Stimulated activated CD4-positive, alpha-beta T cell treated with anti-CD3 and anti-CD28 coated beads, Interleukin-12 subunit alpha, Interleukin-12 subunit beta, amount 100 ng/mL, for 48 hours (primary cell): Measurements from ENCODE around the gene DPYSL4.
"Not testable (repeated sequence)": the region's sequence is repeated elsewhere in the genome, so short reads cannot be mapped to it uniquely, and the experiment has no call there.

Source experiments
- DNase-seq, 3 donors: peaks; one replicate each; pipeline ENCODE4 v3.0.0-alpha.2; 2020; ENCODE audit warnings: low read depth in 2 of 3, low spot score in 1 of 3

Gene DPYSL4

DNA sequence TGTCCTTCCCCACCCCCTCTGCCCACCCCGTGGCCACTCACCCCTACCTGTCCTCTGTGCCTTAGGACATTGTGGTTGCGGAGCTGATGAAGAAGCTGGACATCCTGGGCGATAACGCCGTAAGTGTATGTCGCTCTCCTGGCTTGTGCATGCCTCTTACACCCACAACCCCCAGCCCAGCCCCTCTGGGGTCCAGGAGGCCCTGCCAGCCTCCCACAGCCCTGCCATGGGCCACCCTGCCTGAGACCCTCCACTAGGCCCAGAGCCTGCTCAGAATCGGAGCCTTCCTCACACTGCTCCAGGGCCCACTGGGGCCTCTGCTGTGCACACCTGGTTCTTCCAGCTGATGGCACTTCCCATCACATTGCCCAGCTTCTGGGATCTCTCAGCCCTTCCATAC lies 36.8 kb upstream of the DPYSL4 start:
- no peak for DNase-seq

DNA sequence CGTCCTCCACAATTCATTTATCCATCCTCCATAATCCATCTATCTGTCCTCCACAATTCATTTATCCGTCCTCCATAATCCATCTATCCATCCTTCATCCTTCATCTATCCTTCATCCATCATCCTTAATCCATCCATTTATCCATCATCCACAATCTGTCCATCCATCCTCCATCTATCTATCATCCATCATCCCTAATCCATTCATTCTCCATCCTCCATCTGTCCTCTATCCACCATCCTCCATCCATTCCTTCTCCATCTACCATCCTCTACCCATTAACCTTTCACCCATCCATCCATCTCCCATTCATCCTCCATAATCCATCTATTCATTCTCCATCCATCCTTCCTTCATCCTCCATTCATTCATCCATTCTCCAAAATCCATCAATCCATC lies 36.0 kb upstream of the DPYSL4 start:
- no peak for DNase-seq

DNA sequence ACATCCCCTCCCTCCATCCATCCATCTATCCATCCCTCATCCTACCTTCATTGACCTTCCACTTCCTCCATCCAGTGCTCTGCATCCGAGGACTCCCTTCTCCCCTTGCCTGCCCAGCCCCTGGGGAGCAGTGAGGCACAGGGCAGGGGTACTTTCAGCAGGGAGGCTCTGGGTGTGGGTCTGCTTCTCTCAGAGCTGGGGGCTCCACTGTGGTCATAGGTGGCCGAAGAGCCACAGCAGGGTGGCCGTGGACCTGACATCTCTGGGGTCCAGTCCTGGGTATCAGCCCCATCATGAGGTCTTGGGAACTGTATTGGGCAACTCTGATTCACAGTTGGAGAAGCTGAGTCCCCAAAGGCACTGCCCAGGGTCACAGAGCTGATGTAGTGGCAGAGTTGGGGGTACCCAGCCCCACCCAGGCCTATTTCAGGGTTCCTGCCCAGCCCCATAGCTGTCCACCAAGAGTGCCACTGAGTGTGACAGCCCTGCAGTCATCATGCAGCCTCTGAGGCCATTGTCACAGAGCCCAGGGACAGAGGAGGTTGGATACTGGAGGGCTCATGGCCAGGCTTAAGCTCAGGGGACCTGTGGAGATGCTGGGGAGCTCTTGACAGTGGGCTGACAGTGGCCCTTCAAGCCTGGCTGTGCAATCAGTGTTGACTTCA lies 35.3 kb upstream of the DPYSL4 start:
- no peak for DNase-seq

DNA sequence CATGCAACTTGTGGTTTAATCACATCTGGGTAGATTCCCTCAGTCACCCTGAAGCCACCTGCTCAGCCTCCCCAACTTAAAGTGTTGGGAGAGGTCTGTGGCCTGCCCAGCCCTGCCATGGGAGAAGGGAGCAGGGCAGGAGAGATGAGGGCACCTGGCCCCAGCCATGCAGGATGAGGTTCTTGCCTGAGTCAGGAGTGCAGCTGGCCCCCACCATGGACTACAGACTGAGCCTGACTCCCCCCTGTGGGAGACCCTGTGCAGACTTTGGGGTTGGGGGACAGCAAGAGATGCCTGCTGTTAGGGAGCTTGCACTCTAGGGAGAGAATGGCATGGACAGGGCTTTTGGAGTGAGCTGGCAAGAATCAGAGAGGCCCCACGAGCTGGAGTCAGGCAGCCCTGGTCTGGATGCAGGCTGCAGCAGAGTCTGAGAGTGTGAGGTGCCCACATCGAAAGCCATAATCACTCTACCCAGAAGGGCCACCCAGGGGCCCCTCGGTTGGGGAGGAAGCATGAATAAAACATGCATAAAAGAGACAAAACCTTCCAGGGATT lies 34.7 kb upstream of the DPYSL4 start:
- no peak for DNase-seq

DNA sequence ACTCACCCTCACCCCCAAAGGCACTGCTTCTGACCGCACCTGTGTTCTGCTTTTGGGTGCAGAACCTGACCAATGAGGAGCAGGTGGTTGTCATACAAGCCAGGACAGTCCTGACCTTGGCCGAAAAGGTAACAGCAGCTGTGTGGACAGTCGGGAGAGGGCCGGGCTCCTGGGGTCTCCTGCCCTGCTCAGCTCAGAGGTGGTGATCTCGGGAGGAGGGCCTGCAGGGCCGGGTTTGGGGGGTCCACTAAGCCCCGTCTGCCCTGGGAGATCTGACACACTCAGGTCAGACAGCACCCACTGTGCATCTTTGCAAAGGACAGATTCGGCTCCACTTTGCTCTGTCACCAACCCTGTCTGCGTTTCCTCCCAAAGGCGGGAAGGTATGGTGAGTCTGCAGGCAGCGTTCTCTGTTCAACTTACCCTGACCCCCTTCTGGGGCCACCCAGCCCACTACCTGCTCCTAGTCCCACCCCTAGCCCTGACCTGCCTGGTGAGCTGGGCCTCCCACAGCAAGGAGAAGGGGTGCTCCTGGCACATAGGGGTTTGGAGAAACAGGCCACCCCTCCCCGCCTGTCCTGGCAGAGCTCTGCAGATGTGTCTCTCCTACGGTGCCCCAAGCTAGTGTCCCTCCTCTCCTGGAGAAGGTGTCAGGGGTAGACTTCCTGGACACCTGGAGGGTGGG lies 33.7 kb upstream of the DPYSL4 start:
- DNase-seq, result no peak

DNA sequence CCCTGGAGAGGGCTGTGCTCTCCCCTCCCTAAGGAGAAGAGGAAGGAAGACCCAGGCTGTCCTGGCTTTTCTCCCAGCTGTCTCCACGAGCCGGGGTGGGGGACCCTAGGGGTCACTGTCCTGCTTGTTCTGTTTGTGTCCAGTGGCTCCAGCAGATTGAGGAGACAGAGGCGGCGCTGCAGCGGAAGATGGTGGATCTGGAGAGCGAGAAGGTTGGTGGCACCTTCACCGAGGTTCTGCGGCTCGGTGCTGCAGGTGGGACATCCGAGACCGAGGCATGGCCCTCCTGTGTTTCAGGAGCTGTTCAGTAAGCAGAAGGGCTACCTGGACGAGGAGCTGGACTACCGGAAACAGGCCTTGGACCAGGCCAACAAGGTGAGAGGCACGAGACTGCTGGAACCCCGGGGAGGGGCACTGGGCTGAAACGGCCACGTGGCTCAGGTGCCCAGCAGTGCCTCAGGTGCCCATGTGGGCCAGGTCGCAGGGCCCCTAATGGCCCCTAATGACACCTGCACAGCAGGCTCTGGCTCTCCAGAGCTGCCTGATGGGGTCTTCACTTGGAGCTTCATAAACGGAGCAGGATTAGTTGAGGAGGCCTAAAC lies 33.0 kb upstream of the DPYSL4 start:
- no peak for DNase-seq

DNA sequence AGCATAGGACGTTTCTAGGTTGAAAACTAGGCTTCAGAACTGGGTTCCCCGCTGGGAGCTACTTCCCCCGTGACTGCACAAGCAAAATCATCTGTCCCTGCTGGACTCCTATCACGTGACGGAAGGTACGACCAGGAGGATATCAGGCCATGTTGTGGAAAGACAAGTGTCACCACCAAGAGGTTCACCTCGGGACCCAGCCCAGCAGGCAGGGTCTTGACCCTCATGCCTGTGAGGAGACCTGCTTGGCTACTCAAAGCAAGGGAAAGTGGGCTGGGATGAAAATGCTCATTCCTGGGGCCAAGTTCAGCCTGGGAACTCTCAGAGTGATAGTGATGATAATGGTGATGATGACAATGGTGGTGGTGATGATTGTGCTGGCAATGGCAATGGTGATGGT lies 32.3 kb upstream of the DPYSL4 start:
- DNase-seq, result no peak

DNA sequence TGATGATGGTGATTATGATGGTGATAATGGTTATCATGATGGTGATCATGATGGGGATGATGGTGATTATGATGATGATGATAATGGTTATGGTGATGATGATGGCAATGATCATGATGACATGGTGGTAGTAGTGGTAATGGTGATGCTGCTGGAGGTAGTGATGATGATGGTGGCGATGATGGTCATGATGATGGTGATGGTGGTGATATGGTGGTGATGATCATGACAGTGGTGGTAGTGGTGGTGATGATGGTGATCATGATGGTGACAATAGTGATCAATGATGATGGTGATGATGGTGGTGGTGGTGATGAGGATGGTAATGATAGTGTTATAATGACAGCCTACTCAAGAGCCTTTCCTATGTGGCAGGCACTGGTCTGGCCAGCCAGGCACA lies 31.8 kb upstream of the DPYSL4 start:
- no peak for DNase-seq

DNA sequence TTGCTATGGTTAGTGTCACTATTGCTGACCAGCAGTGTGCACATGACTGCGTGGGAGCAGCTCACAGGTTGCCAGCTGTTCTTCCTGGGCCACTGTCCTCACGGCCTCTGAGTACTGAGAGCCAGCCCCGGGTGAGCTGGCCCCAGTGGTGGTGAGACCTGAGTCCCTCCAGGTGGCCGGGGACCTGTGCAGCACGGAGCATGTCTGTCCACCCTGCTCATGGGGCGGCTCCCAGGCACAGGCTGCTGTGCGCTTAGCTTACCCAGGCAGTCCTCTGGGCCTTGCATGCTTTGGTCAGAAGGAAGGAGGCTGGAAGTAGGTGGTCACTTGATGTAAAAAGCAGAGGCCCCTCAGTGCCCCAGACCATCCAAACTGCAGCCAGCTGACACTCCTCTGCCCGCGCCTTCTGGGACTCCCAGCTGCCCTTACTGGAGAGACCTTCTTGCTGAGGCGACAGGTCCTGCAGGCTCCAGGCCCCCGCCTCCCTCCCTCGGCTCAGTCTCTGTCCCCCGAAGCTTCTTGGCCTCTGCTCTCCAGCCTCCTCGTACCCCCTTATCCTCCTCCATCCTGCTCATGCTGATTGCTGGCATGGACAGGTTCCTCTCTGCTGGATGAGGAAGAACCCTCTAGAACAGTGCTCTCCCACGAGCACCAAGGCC lies 30.9 kb upstream of the DPYSL4 start:
- no peak for DNase-seq

DNA sequence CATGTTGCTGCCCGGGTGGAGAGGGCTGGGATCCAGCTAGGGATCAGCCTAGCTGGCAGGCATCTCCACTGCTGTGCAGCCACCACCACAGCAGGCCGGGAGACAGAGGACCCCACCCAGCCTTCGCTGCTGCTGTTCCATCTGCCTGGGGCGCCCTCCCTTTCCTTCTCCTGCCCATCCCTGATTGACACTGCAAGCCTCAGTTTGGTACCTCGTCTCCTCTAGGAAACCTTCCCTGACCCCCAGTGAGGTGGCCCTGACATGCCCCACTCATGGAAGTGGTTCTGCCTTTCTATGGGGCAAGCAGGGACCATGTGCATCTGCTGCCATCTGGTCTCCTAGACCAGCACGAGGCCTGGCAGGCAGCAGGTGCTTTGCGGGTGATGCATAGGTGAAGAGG lies 30.4 kb upstream of the DPYSL4 start:
- DNase-seq, result no peak

DNA sequence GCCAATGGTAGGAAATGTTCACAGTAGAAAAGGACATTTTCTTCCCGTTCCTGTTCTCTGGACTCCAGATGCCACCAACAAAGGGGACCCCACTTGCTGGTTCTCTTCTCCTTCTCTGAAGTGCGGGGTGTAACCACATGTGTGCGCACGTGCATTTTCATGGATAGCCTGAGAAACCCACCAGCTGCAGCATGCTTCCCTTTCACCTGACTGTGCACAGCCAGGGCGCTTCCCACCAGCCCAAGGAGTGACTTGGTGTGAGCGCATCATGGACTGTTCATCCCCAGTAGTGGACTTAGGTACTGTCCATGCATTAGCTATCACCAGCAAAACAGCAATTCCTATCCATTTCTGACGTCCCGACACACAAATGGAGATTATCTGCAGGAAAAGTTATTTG lies 29.6 kb upstream of the DPYSL4 start:
- DNase-seq, result no peak

DNA sequence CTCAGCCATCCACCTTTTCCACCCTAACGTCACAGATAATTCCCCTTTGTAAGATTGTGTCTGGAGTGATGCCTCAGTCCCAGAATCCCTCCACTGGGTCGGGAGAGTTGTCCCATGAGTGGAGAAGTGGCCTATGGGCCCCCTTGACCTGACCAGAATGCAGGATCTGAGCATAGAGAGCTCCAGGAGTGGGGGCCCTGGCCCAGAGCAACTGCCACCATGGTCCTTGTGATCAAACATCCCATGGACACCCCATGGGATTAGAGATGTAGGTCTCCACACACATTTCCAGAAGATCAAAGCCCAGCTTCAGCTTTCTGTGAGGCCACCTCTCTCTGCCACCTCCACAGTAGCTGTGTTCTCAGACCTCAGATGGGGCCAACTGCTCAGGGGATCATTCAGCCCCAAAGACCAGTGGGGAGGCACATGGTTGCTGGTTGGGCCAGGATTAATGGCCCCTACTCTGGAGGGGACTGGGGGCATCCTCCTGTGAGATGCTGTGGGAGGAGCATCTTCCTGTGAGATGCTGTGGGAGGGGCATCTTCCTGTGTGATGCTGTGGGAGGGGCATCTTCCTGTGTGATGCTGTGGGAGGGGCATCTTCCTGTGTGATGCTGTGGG lies 28.5 kb upstream of the DPYSL4 start:
- peak in 1 of 3 donors; percentile 8 for DNase-seq

DNA sequence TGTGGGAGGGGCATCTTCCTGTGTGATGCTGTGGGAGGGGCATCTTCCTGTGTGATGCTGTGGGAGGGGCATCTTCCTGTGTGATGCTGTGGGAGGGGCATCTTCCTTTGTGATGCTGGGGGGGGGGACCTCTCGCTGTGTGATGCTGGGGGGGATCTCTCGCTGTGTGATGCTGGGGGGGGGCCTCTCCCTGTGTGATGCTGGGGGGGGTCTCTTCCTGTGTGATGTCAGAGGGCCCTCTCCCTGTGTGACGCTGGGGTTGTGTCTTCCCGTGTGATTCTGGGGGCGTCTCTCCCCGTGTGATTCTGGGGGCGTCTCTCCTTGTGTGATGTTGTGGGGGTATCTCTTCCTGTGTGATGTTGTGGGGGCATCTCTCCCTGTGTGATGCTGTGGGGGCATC lies 27.9 kb upstream of the DPYSL4 start:
- DNase-seq, result no peak

DNA sequence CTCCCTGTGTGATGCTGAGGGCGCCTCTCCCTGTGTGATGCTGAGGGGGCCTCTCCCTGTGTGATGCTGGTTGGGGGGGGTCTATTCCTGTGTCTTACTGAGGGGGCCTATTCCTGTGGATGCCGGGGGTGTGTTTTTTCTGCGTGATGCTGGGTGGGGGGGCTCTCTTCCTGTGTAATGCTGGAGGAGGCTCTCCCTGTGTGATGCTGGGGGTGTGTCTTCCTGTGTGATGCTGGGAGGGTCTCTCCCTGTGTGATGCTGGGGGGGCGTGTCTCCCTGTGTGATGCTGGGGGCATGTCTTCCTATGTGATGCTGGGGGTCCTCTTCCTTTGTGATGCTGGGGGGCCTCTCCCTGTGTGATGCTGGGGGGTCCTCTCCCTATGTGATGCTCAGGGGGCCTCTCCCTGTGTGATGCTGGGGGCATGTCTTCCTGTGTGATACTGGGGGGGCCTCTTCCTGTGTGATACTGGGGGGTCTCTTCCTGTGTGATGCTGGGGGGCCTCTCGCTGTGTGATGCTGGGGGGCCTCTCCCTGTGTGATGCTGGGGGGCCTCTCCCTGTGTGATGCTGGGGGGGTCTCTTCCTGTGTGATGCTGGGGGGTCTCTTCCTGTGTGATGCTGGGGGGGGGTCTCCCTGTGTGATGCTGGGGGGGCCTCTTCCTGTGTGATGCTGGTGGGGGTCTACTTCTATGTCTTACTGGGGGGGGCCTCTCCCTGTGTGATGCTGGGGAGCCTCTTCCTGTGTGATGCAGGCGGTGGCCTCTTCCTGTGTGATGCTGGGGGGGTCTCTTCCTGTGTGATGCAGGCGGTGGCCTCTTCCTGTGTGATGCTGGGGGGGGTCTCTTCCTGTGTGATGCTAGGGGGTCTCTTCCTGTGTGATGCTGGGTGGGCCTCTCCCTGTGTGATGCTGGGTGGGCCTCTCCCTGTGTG lies 27.2 kb upstream of the DPYSL4 start:
- peak in 1 of 3 donors; percentile 14 for DNase-seq

DNA sequence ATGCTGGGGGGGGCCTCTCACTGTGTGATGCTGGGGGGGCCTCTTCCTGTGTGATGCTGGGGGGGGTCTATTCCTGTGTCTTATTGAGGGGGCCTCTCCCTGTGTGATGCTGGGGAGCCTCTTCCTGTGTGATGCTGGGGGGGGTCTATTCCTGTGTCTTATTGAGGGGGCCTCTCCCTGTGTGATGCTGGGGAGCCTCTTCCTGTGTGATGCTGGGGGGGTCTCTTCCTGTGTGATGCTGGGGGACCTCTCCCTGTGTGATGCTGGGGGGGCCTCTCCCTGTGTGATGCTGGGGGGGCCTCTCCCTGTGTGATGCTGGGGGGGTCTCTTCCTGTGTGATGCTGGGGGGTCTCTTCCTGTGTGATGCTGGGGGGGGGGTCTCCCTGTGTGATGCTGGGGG lies 26.5 kb upstream of the DPYSL4 start:
- DNase-seq, result not testable (repeated sequence)

DNA sequence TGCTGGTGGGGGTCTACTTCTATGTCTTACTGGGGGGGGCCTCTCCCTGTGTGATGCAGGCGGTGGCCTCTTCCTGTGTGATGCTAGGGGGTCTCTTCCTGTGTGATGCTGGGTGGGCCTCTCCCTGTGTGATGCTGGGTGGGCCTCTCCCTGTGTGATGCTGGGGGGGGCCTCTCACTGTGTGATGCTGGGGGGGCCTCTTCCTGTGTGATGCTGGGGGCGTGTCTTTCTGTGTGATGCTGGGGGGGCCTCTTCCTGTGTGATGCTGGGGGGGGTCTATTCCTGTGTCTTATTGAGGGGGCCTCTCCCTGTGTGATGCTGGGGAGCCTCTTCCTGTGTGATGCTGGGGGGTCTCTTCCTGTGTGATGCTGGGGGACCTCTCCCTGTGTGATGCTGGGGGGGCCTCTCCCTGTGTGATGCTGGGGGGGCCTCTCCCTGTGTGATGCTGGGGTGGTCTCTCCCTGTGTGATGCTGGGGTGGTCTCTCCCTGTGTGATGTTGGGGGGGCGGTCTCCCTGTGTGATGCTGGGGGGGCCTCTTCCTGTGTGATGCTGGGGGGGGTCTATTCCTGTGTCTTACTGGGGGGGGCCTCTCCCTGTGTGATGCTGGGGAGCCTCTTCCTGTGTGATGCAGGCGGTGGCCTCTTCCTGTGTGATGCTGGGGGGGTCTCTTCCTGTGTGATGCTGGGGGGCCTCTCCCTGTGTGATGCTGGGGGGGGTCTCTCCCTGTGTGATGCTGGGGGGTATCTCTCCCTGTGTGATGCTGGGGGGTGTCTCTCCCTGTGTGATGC lies 25.7 kb upstream of the DPYSL4 start:
- not testable (repeated sequence) for DNase-seq

DNA sequence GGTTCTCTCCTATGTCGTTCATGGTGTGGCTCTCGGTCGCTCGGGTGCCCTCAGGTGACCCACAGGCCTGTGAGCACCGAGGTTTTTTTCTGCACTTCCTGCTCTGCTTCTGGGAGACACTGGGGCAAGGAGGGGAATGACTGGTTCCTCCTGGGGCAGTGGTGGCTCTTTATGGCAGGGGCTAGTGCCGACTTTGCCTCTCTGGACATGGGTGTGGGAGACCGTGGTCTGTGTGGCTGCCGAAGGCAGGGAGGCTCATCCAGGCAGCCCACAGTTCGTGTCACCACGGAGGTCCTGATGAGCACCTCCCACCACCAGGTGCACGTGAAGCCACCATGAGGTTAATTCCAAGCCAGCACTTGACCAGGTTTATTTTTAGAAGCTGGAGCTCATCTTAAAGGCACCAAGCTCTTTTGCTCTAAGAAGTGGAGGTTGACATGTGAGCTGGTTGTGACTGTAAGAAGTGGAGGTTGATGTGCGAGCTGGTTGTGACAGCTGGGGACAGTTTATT lies 24.7 kb upstream of the DPYSL4 start:
- DNase-seq, result no peak

DNA sequence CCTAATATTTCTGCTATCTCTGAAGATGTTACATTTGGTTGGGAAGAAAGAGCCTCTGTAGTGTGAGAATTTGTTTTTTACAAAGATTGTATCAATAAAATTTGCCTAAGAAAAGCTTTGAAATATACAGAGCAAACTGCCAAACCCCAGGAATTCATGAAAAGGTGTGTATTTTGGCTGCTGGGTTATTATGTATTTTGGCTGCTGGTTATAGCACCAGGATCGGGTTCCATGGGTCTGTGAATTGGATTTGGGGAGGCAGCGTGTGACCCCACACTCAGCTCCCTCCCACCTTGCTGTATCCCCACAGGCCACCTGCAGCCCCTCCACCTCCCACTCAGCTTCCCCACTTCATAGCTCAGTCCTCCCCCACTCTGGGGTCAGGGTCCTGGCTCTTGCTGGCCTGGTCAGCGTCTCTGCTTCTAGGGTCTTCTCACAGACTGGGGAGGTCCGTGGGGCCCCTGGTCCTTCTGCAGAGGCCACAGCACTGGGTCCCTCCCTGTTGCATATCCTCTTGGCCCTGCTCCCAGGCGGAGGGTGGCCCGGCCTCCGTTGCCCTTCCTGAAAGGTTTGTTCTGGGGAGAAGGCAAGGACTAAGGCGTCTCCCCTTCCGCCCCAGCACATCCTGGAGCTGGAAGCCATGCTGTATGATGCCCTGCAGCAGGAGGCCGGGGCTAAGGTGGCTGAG lies 24.0 kb upstream of the DPYSL4 start:
- no peak for DNase-seq

DNA sequence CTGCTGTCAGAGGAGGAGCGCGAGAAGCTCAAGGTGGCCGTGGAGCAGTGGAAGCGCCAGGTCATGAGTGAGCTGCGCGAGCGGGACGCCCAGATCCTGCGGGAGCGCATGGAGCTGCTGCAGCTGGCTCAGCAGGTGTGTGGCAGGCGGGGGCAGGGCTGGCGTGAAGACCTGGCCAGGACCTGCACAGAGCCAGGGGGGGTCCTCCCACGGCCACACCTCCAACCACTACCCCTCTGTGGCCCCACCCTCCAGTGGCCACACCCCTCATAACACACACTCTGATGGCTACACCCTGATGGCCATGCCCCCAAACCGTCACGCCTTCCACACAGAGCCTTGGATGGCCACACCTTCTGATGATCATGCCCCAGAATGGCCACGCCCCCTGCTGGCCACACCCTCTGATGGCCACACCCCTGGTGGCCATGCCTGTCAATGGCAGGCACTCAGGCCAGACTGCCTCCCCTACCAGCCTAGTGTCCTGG lies 23.4 kb upstream of the DPYSL4 start:
- DNase-seq, result peak; percentile 20 to 69 (median 63)
